IPS-20b (cell line): ENCODE results near the gene F9.
"Not testable (repeated sequence)": the region's sequence is repeated elsewhere in the genome, so short reads cannot be mapped to it uniquely, and the experiment has no call there.

Experiments used
- H3K27ac ChIP-seq: one replicate; pipeline ENCODE4 v1.5.1; 2013; ENCODE audit warnings: low read length
- H3K27me3 ChIP-seq: 2 replicates; pipeline ENCODE4 v1.6.1; 2013; ENCODE audit warnings: mild to moderate bottlenecking, low read length, inconsistent platforms; ENCODE audit not compliant: insufficient read depth
- H3K36me3 ChIP-seq: 2 replicates; pipeline ENCODE4 v1.6.1; 2013; ENCODE audit warnings: low read depth, mild to moderate bottlenecking, inconsistent platforms, low read length, moderate library complexity; ENCODE audit not compliant: insufficient read depth
- H3K4me1 ChIP-seq: 2 replicates; pipeline ENCODE4 v1.6.1; 2013; ENCODE audit warnings: mild to moderate bottlenecking, control low read depth, inconsistent platforms, low read length, moderate library complexity; ENCODE audit not compliant: insufficient read depth
- H3K4me3 ChIP-seq: 2 replicates; pipeline ENCODE4 v1.5.1; 2013; ENCODE audit warnings: mild to moderate bottlenecking, low read length, inconsistent platforms
- H3K9ac ChIP-seq: 2 replicates; pipeline ENCODE4 v1.6.1; 2013; ENCODE audit warnings: low read depth, mild to moderate bottlenecking, inconsistent platforms, low read length, moderate library complexity
- H3K9me3 ChIP-seq: 2 replicates; pipeline ENCODE4 v1.6.1; 2013; ENCODE audit warnings: mild to moderate bottlenecking, low read depth, low read length, inconsistent platforms; ENCODE audit not compliant: insufficient read depth

The F9 gene

GRCh38 chrX:139530550-139530949, at the start of gene F9:
TSS of gene F9 (plus strand) at chrX:139530739. CDS start at chrX:139530765, 26 bp downstream.
- no peaks in the 10 kb centered on the region for H3K4me1 ChIP-seq
- H3K4me3 ChIP-seq = no peak within 1 kb of the TSS
- H3K9ac ChIP-seq = no peak within 1 kb of the TSS
- H3K36me3 ChIP-seq = no peaks in the 10 kb centered on the region
- H3K27ac ChIP-seq = no peak within 1 kb of the TSS
- H3K27me3 ChIP-seq = no peaks in the 10 kb centered on the region
- H3K9me3 ChIP-seq = no peaks in the 10 kb centered on the region

GRCh38 chrX:139483699-139484098, 46.8 kb upstream of the F9 start:
- Histone ChIP-seq H3K9me3 (no peaks in the 10 kb centered on the region), H3K4me3 (no peak overlapping the region), H3K9ac (no peak overlapping the region), H3K4me1 (no peaks in the 10 kb centered on the region), H3K27ac (no peak overlapping the region), H3K36me3 (no peaks in the 10 kb centered on the region), H3K27me3 (no peaks in the 10 kb centered on the region)

GRCh38 chrX:139484591-139484990, 45.9 kb upstream of the F9 start:
- no peak overlapping the region for H3K9ac ChIP-seq
- no peaks in the 10 kb centered on the region for H3K4me1 ChIP-seq
- H3K9me3 ChIP-seq = no peaks in the 10 kb centered on the region
- no peak overlapping the region for H3K27ac ChIP-seq
- H3K27me3 ChIP-seq = no peaks in the 10 kb centered on the region
- no peak overlapping the region for H3K4me3 ChIP-seq
- no peaks in the 10 kb centered on the region for H3K36me3 ChIP-seq

GRCh38 chrX:139495324-139495723, 35.2 kb upstream of the F9 start:
- Histone ChIP-seq H3K9me3 (no peaks in the 10 kb centered on the region), H3K9ac (no peak overlapping the region), H3K27me3 (no peaks in the 10 kb centered on the region), H3K4me1 (no peaks in the 10 kb centered on the region), H3K27ac (no peak overlapping the region), H3K36me3 (no peaks in the 10 kb centered on the region), H3K4me3 (no peak overlapping the region)

- Histone ChIP-seq H3K9ac (no peak overlapping the region), H3K36me3 (no peaks in the 10 kb centered on the region), H3K27me3 (no peaks in the 10 kb centered on the region), H3K27ac (no peak overlapping the region), H3K4me1 (no peaks in the 10 kb centered on the region), H3K4me3 (no peak overlapping the region), H3K9me3 (no peaks in the 10 kb centered on the region)
Observed at GRCh38 chrX:139506333-139506732, 24.2 kb upstream of the F9 start.

GRCh38 chrX:139508099-139508498, 22.4 kb upstream of the F9 start:
- Histone ChIP-seq H3K36me3 (no peaks in the 10 kb centered on the region), H3K27ac (no peak overlapping the region), H3K9me3 (no peaks in the 10 kb centered on the region), H3K27me3 (no peaks in the 10 kb centered on the region), H3K9ac (no peak overlapping the region), H3K4me1 (no peaks in the 10 kb centered on the region), H3K4me3 (no peak overlapping the region)

- Histone ChIP-seq H3K4me1 (no peaks in the 10 kb centered on the region), H3K36me3 (no peaks in the 10 kb centered on the region), H3K9me3 (peaks cover 2% of the 10 kb centered on the region; the same call in 1 of the 2 replicates), H3K4me3 (no peak overlapping the region), H3K9ac (no peak overlapping the region), H3K27me3 (no peaks in the 10 kb centered on the region), H3K27ac (no peak overlapping the region)
Observed at GRCh38 chrX:139518475-139518874, 12.1 kb upstream of the F9 start.

- not testable (repeated sequence) for H3K27ac ChIP-seq, H3K36me3 ChIP-seq, H3K27me3 ChIP-seq, H3K4me1 ChIP-seq, H3K4me3 ChIP-seq, H3K9ac ChIP-seq, H3K9me3 ChIP-seq
Observed at GRCh38 chrX:139528829-139529228, 1.7 kb upstream of the F9 start.

GRCh38 chrX:139532834-139533233, 2.3 kb downstream of the F9 start:
- no peaks in the 10 kb centered on the region for H3K9me3 ChIP-seq
- H3K4me3 ChIP-seq = no peak overlapping the region
- H3K27me3 ChIP-seq = no peaks in the 10 kb centered on the region
- H3K27ac ChIP-seq = no peak overlapping the region
- no peak overlapping the region for H3K9ac ChIP-seq
- H3K4me1 ChIP-seq = no peaks in the 10 kb centered on the region
- H3K36me3 ChIP-seq = no peaks in the 10 kb centered on the region

- no peak overlapping the region for H3K9ac ChIP-seq
- H3K9me3 ChIP-seq = no peaks in the 10 kb centered on the region
- H3K4me1 ChIP-seq = no peaks in the 10 kb centered on the region
- no peaks in the 10 kb centered on the region for H3K27me3 ChIP-seq
- no peaks in the 10 kb centered on the region for H3K36me3 ChIP-seq
- H3K4me3 ChIP-seq = no peak overlapping the region
- H3K27ac ChIP-seq = no peak overlapping the region
Observed at GRCh38 chrX:139533444-139533843, 2.9 kb downstream of the F9 start.

- Histone ChIP-seq H3K9me3 (no peaks in the 10 kb centered on the region), H3K4me3 (no peak overlapping the region), H3K4me1 (no peaks in the 10 kb centered on the region), H3K36me3 (no peaks in the 10 kb centered on the region), H3K27me3 (no peaks in the 10 kb centered on the region), H3K27ac (no peak overlapping the region), H3K9ac (no peak overlapping the region)
Observed at GRCh38 chrX:139538907-139539790, 8.6 kb downstream of the F9 start.

- Histone ChIP-seq H3K9ac (no peak overlapping the region), H3K9me3 (no peaks in the 10 kb centered on the region), H3K36me3 (no peaks in the 10 kb centered on the region), H3K27ac (no peak overlapping the region), H3K4me3 (no peak overlapping the region), H3K4me1 (no peaks in the 10 kb centered on the region), H3K27me3 (no peaks in the 10 kb centered on the region)
Observed at GRCh38 chrX:139542652-139543051, 12.1 kb downstream of the F9 start.
